Measurements from ENCODE around the gene CDCA5.

CDCA5 gene

DNA sequence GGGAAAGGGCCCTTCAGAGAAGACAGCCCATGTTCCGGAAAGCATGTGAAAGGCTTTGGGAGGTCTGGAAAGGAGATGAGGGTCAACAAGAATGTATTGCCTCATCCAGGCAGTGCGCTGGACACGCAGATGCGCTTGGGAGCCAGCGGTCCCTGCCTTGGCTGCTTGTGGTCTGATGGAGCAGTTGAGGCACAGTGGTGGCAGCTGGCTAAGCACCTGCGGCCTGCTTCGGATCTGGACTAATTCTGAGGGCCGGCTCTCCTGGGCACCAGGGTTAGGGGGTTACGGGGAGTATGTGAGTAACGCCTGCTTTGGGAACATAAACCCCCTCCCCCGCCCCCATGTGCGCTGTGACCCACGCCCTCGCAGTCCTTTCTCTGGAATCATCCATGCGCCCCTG is 23.2 kb upstream of the CDCA5 start:
- DNase-seq (ENCODE audit: low read depth): no peak

DNA sequence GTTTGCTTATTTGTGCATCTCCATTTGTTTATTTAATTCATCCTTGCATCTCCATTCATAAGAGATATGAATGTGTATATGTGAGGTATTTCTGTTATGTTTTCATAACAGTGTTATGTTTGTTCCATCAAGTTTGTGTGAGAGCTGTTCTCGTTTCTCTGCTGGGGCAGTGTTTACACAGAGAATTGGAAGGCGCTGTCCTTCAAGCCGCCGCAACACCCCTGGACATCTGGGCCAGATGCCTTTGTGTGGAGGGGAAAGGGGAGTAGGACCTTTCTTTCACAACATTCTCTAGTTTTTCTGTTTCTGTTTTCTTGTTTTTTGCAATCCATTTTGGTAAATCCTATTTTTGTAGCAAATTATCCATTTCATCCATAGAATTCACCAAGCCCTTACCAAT is 20.8 kb upstream of the CDCA5 start:
- DNase-seq (ENCODE audit: low read depth): no peak

- DNase-seq (ENCODE audit: low read depth): no peak
These were observed 19.6 kb upstream of the CDCA5 start for GRCh38 chr11:65103476-65103875.

- no peak for DNase-seq (ENCODE audit: low read depth)
These were observed 18.6 kb upstream of the CDCA5 start for GRCh38 chr11:65102142-65103095.

- DNase-seq (ENCODE audit: low read depth): no peak
These were observed 17.0 kb upstream of the CDCA5 start for GRCh38 chr11:65100674-65101350.

- DNase-seq (ENCODE audit: low read depth): no peak
These were observed 13.1 kb upstream of the CDCA5 start for GRCh38 chr11:65096926-65097325.

- DNase-seq (ENCODE audit: low read depth): peak; percentile 50
These were observed 12.3 kb upstream of the CDCA5 start, which contains the start of gene VPS51 for GRCh38 chr11:65095974-65096806. Gene VPS51 (plus strand): TSS chr11:65096214. CDS start chr11:65096251, 37 bp downstream.

GRCh38 chr11:65095427-65095826 is 11.6 kb upstream of the CDCA5 start:
- no peak for DNase-seq (ENCODE audit: low read depth)

DNA sequence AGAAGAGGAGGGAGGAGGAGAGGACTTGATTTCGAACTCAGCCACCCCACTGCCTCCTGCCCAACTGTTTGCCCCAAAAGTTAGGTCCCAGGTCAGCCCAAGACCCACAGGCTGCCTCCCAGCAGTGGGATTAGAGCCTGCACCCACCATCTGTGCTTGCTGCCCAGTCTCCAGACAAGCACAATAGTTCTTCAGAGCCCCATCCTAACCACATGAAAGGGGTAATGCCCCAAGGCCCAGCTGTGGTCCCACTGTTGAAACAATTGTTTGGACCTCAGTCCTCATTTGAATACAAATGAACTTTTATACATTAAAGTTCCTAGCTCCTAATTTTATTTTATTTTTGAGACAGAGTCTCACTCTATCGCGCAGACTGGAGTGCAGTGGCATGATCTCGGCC is 6.8 kb upstream of the CDCA5 start:
- no peak for DNase-seq (ENCODE audit: low read depth)

DNA sequence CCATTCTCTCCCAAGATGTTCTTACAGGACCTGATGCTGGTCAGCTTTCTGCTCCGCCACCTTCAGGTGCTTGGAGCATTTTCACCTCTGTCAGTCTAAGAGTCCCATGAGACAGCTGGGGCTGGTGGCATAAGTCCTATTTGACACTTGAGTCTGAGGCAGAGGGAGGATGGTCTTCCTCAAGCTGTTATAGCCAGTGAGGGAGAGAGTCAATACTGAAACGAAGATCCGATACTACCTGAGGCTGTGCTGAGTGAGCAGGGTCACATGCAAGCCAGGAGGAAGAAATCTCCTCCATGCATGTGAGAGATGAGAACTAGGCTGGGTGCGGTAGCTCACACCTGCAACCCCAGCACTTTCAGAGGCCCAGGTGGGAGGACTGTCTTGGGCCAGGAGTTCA is 5.8 kb upstream of the CDCA5 start:
- no peak for DNase-seq (ENCODE audit: low read depth)

- DNase-seq (ENCODE audit: low read depth): no peak
These were observed 4.0 kb upstream of the CDCA5 start for GRCh38 chr11:65087827-65088226.

GRCh38 chr11:65087216-65087615 is 3.4 kb upstream of the CDCA5 start:
- no peak for DNase-seq (ENCODE audit: low read depth)

GRCh38 chr11:65086809-65087208 is 3.0 kb upstream of the CDCA5 start:
- no peak for DNase-seq (ENCODE audit: low read depth)

GRCh38 chr11:65085446-65085845 is 1.6 kb upstream of the CDCA5 start:
- no peak for DNase-seq (ENCODE audit: low read depth)

- DNase-seq (ENCODE audit: low read depth): no peak
These were observed 947 bp upstream of the CDCA5 start for GRCh38 chr11:65084598-65085375.

DNA sequence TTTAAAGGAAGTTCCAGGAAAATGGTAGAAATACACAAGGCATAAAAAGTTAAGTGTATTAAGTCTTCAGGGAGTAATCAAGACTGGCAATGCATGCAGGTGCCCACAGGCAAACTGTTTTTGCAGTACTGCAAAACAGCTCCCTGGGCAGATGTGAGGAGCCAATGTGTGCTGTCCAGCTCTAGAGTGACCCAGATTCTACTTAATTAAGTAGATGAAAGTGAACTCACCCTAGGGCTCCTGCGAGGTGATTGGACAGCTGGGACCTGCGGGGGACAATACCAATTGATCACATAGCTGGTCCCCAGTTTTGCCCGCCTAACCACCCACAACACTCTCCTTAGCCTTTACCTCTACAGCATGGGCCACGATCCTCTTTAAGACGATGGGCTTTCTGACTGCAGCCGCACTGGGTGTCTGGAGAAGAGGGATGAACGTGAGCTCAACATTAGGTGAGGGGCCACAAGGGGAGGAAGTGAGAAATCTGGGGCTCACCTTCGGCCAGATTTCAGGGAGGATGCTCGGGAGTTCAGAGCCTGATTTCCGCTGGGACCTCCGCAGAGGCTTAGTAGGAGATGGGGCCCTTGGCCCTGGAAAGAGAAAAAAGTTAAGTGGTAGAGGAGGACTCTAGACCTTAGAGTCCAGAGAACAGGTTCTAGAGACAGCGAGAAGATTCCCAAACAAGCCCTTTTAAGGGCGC is 556 bp downstream of the CDCA5 start:
- no peak for DNase-seq (ENCODE audit: low read depth)

GRCh38 chr11:65078786-65079342 is 5.0 kb downstream of the CDCA5 start:
- DNase-seq (ENCODE audit: low read depth): no peak

DNA sequence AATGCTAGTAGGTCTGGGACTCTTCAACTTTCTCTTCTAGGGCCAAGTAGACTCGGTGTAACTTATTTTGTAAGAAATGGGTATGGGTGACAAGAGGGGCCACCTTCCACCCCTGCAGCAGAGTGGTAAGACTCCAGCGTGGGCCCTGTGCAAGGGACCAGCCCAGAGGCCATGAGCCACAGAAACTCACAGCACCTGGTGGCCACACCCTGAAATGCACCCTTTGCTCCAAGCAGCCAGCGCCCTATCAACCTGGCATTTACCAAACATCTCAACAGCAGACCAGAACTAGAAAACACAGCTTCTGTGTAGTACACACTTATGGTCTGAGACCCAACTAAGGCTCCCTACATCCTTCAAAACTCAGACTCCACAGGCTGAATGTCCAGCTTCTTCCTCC is 5.7 kb downstream of the CDCA5 start:
- no peak for DNase-seq (ENCODE audit: low read depth)

DNA sequence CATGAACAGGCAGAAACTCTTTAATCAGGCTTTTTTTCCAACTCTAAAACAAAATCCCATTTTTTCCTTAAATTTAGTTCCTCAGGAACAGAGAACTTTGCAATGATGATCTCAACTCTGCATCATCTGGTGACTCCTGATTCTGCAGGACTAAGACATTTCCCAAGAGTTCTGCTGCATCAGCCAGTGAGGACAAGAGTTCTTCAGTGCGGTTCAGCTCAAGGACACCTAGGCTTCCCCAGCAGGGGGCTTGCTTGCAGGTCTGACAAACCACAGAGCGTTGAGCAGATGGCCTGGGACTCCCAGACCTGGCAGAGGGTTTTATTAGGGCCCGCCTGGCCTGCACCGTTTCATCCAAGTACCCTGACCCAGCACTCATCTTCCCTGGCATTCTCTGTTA is 6.4 kb downstream of the CDCA5 start:
- DNase-seq (ENCODE audit: low read depth): no peak

GRCh38 chr11:65072631-65072966 is 11.2 kb downstream of the CDCA5 start:
- DNase-seq (ENCODE audit: low read depth): no peak

Data from non-pigmented ciliary epithelial cell (primary cell).